GM19397 (cell line): ENCODE results near the gene RRP1.

Source experiments
- ATAC-seq: cut with Tn5 transposase; IDR thresholded peaks from one replicate; pipeline ENCODE4 v1.9.1; 2021; ENCODE audit warnings: mild to moderate bottlenecking, moderate library complexity; ENCODE audit not compliant: unreplicated experiment

RRP1 gene

GRCh38 chr21:43758111-43758641, 31.2 kb upstream of the RRP1 start:
- no peak for ATAC-seq

GRCh38 chr21:43758811-43759210, 30.6 kb upstream of the RRP1 start:
- ATAC-seq = no peak

GRCh38 chr21:43759651-43760050, 29.7 kb upstream of the RRP1 start:
- ATAC-seq = no peak

GRCh38 chr21:43760391-43760958, 28.9 kb upstream of the RRP1 start:
- no peak for ATAC-seq

GRCh38 chr21:43761886-43762285, 27.5 kb upstream of the RRP1 start:
- ATAC-seq = no peak

GRCh38 chr21:43762303-43763128, 26.9 kb upstream of the RRP1 start:
- no peak for ATAC-seq

GRCh38 chr21:43763901-43764523, 25.4 kb upstream of the RRP1 start:
- ATAC-seq = no peak

GRCh38 chr21:43764576-43765495, 24.5 kb upstream of the RRP1 start:
- no peak for ATAC-seq

GRCh38 chr21:43766734-43767497, 22.5 kb upstream of the RRP1 start:
- ATAC-seq = no peak

GRCh38 chr21:43767498-43767983, 21.8 kb upstream of the RRP1 start:
- ATAC-seq = no peak

- no peak for ATAC-seq
These were observed 21.2 kb upstream of the RRP1 start for GRCh38 chr21:43767984-43768867.

- ATAC-seq = no peak
These were observed 20.6 kb upstream of the RRP1 start for GRCh38 chr21:43768868-43769167.

- ATAC-seq = no peak
These were observed 19.9 kb upstream of the RRP1 start for GRCh38 chr21:43769325-43769958.

GRCh38 chr21:43770066-43770655, 19.2 kb upstream of the RRP1 start:
- ATAC-seq = no peak

- ATAC-seq = no peak
These were observed 18.1 kb upstream of the RRP1 start for GRCh38 chr21:43771199-43771675.

GRCh38 chr21:43771698-43772424, 17.5 kb upstream of the RRP1 start:
- no peak for ATAC-seq

GRCh38 chr21:43772425-43772821, 17.0 kb upstream of the RRP1 start:
- ATAC-seq = no peak
